ENCODE data around the gene PFKFB4.

GRCh38 chr3:48470286-48470685, 86.3 kb downstream of the PFKFB4 start:
- TF ChIP-seq CTCF (IDR thresholded peaks at IDR 0.05 in 2 of 3, conservative IDR thresholded peaks at IDR 0.05 in 1 of 3; ENCODE audit: insufficient read depth in 2 of 3, low read depth in 1 of 3, low read length in 3 of 3) (no peak), USF1 (CRISPR knock-in tag; IDR thresholded peaks at IDR 0.05) (no peak), MYC (IDR thresholded peaks at IDR 0.05; ENCODE audit: low read depth, low read length) (no peak), MYC (CRISPR knock-in tag; IDR thresholded peaks at IDR 0.05; ENCODE audit: borderline replicate concordance, low read depth) (no peak), CHD7 (IDR thresholded peaks at IDR 0.05; ENCODE audit: low read depth, low read length) (no peak), ZBTB11 (CRISPR knock-in tag; IDR thresholded peaks at IDR 0.05) (no peak), PHB2 (IDR thresholded peaks at IDR 0.05; ENCODE audit: low read depth) (no peak), MYBL2 (IDR thresholded peaks at IDR 0.05; ENCODE audit: low read depth) (no peak), MYBL2 (CRISPR knock-in tag; IDR thresholded peaks at IDR 0.05; ENCODE audit: borderline replicate concordance) (no peak)

All from K562 (cell line).